IPS-11a (cell line): ENCODE data around the gene NOX4.
A peak's percentile ranks its signal among the peaks of the same experiment; 100 is the strongest.
"Not testable (repeated sequence)": the region's sequence is repeated elsewhere in the genome, so short reads cannot be mapped to it uniquely, and the experiment has no call there.

ENCODE experiments used
- H3K4me3 ChIP-seq: one replicate; pipeline ENCODE4 v1.5.1; 2013; ENCODE audit warnings: low read depth, low read length, control low read depth

Gene NOX4

DNA sequence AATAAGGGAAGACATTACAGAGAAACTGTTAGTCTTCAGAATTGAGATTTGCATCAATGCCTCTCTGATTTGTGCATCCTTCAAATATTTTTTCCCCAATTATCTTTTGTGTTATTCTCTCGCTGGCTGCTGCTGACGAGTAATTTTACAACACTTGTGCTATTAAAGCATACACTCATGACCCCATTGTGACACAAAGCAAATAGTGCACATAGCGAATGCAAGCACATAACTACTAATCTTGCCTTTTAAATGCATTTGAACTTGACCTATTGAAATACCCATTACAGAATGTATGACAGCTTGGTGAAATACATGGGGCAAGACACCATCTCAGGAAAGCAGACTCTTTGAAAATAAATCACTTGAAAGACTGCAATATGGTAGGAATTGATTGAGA, 180.6 kb downstream of the NOX4 start:
- H3K4me3 ChIP-seq, result not testable (repeated sequence)

DNA sequence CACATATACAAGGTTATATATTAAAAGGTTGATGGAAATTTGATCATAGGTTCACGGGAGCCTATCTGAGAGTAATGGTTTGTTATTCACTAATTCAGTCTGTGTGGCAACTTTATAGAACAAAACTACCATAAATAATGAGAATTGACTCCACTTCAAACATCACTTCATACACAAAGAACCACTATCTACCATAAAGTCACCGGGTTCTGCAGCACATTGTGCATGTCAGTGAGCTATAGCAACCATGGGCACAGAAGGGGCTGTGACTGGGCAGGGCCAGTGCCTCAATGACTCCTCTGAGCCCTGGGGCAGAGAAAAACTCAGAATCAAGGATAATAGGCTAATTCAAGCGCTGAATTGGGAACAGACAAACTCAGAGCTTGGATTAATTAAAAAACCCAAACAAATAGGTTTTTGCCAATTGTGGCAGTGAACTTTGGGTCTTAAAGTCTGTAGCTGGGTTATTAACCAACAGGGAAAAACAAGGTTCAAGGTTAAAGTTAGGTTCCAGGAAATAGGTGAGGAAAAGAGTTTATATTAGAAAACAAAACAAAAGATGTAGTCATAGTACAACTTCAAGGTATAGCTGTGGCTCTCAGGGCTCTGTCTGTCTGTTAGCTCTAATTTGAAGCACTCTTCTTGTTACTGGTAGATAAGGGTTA, 181.7 kb downstream of the NOX4 start:
- not testable (repeated sequence) for H3K4me3 ChIP-seq

DNA sequence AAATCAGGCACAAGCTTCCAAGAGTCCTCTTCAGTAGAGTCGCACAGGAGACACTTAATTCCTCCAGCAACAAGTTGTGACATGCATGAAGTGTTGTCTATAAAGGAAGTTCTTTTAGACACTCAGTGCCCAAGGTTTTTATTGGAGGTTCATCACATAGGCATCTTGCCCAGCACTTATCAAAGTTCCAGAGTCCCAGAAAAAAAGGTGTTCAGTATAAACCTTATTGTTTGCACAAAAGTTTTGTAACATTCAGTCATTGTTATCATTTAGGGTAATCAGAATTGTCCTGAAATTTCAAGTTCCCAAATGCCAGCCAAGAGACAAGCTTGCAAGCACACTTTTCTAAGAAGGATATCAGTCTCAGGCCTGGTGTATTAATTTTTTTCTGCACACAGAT, 182.9 kb downstream of the NOX4 start:
- H3K4me3 ChIP-seq, result not testable (repeated sequence)

DNA sequence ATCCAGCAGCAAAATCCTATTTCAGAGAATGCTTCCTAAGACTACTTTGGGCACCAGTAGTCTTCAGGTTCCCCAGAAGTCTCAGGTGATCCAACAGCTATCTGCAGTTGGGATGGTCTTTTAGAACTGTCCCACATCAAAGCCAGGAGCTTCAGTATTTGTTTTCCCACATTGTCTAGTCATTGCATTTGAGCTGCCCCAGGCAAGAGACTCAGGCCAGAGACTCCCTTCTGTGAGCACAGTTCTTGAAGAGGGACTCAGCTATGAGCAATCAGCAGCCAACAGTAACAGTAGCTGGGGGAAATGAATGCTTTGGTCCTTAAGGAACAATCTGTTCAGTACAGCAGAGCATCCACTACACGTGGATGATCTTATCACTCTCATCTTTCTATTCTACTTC, 188.1 kb downstream of the NOX4 start:
- not testable (repeated sequence) for H3K4me3 ChIP-seq

GRCh38 chr11:89295023-89295422, 196.2 kb downstream of the NOX4 start:
- H3K4me3 ChIP-seq, result not testable (repeated sequence)

GRCh38 chr11:89293965-89294679, 197.1 kb downstream of the NOX4 start:
- H3K4me3 ChIP-seq, result peak overlapping the region; percentile 24

GRCh38 chr11:89288004-89288403, 203.2 kb downstream of the NOX4 start:
- not testable (repeated sequence) for H3K4me3 ChIP-seq

DNA sequence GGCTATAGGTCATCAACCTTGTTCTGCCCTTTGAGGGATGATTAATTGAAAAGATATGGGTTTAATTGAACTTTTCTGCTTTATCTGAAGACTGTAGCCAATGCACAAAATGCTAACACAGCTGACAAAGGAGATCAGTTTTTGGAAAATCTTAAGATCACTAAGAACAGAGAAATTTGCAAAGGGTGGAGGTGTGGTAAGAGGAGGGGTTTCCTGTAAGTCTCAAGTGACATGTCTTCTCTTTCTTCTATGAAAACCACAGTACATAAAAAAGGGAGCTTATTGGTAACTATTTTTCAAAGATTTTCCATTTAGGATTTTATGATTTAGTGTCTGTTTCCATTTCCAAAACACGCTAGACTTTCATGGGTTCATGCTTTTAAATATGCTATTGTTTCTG, 204.6 kb downstream of the NOX4 start:
- not testable (repeated sequence) for H3K4me3 ChIP-seq

- not testable (repeated sequence) for H3K4me3 ChIP-seq
Measured at GRCh38 chr11:89281032-89281677, 210.0 kb downstream of the NOX4 start.

DNA sequence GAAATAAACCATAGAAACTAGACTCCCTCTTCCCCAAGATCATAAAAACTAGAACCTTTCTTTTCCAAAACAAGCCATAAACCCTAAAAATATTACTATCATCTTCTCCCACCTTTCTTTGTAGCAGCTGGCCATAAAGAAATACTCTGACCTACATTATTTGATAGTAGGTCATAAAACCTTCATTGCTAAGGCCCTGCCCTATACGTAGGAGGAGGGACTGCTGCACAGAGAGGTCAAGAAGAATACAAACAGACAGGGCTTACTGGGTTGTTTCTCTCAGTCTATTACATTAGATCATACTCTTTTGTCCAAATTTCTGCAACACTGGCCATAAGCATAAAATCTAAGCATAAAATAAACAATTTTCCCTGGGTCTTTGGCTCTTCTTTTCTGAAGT, 212.0 kb downstream of the NOX4 start:
- H3K4me3 ChIP-seq, result no peak overlapping the region

- H3K4me3 ChIP-seq, result no peak overlapping the region
Measured at GRCh38 chr11:89275966-89276365, 215.2 kb downstream of the NOX4 start.
